HG03354 (cell line): Measurements from ENCODE around the gene RDX.
A peak's percentile ranks its signal among the peaks of the same experiment; 100 is the strongest.

Experiments used
- ATAC-seq: cut with Tn5 transposase; IDR thresholded peaks from one replicate; pipeline ENCODE4 v1.9.1; 2021; ENCODE audit warnings: mild to moderate bottlenecking; ENCODE audit not compliant: unreplicated experiment, poor library complexity, severe bottlenecking

Gene RDX

DNA sequence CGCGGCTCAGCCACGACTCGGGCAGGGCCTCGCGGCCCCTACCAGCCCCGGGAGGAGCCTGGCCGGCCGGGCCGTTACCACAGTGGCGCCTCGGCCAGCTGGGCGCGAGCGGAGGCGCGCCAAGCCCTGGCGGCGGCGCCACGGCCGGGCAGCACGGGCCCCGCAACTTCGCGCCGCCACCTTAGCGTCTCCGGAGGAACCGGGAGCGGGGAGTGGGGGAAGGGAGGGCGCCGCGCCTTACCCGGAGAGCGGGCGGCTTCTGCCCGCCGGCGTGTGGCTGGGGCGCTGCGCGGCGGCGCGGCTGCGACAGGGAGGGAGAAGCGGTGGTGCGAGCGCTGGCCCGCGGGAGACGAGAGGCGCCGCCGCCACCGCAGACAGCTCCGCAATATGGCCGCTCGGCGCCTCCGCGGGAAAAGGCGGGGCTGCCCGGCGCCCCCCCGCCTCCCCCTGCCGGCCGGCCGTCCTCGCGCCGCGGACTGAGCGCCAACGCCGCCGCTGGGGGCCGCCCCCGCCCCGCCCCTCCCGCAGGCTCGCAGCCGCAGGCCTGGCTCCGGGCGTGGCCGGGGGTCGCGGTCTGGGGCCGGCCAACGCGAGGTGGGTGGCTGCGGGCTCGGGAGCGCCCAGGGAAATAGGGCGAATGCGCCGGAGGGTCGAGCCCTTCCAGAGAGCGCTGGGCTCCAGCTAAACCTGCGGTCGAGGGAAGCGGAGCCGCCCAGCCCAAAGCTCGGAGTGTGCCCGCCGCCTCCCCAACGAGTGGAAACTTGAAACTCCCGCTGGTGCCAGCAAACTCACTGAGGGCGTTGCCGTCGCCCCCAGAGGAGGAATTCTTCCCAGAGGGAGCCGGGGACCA, at the start of gene RDX:
TSS of gene RDX (minus strand) at position 389 of the 850 bp plus-strand sequence. CDS start 16,922 bp downstream, outside the sequence.
- peak; percentile 81 for ATAC-seq

GRCh38 chr11:110345743-110346142, 49.3 kb upstream of the RDX start:
- ATAC-seq, result peak; percentile 44

- no peak for ATAC-seq
Measured at GRCh38 chr11:110340436-110340835, 44.0 kb upstream of the RDX start.

GRCh38 chr11:110339456-110340250, 43.2 kb upstream of the RDX start:
- no peak for ATAC-seq

DNA sequence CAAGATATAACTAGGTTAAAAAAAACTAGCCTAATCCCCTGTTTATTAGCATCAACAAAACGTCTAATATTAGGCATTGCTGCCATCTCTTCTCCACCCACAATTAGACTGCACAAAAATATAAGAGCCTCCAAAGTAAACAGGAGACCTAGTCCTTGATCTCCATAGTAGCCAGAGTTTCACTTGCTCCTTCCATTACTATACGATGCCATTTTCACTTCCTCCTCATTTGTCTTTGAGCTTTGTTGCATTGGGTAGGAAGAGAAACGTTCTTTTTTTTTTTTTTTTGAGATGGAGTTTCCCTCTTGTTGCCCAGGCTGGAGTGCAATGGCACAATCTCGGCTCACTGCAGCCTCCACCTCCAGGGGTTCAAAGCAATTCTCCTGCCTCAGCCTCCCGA, 42.3 kb upstream of the RDX start:
- no peak for ATAC-seq

DNA sequence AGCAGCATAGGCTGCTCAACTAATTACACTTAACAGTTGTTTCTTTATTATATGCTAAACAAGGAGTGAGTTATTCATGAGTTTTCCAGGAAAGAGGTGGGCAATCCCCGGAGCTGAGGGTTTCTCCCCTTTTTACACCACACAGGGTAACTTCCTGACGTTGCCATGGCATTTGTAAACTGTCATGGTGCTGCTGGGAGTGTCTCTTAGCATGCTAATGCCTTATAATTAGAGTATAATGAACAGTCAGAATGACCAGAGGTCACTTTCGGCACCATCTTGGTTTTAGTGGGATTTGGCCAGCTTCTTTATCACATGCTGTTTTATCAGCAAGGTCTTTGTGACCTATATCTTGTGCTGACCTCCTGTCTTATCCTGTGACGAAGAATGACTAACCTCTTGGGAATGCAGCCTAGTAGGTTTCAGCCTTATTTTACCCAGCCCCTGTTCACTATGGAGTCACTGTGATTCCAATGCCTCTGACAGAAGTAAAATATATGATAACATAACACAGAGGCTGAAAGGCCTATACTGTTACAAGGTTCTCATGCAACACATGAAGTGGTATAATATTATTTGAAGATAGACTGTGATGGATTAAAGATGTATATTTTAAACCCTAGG, 41.3 kb upstream of the RDX start:
- peak; percentile 42 for ATAC-seq

DNA sequence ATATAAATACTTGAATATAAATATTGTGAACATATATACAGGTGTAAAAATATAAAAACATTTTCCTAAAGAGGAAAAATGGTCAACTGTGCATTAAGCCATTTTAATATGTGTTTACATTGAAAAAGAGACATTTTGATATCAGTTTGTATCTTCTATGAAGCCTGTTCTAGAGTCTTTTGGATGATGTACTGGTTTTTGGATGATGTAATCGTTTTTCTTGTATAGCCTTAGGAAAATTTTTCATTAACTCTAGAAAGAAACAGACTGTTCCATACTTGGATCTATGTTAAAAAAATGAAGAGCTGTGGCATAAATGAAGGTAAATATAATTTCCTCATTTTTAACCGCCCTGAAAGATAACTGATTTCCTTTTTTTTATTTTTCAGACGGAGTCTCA, 39.6 kb upstream of the RDX start:
- ATAC-seq, result no peak

GRCh38 chr11:110335358-110335757, 38.9 kb upstream of the RDX start:
- ATAC-seq, result no peak

- no peak for ATAC-seq
Measured at GRCh38 chr11:110331626-110332025, 35.2 kb upstream of the RDX start.

DNA sequence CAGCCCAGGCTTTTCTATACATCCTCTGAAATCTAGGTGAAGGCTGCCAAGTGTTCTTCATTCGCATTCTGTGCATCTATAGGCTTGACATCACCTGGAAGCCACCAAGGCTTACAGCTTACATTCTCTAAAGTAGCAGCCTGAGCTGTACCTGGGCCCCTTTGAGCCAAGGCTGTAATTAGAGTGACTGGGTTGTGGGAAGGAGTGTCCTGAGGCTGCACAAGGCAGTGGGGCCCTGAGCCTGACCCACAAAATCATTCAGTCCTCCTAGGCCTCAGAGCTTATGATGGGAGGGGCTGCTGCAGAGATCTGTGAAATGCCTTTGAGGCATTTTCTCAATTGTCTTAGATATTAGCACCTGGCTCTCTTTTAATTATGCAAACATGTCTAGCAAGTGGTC, 33.0 kb upstream of the RDX start:
- no peak for ATAC-seq

DNA sequence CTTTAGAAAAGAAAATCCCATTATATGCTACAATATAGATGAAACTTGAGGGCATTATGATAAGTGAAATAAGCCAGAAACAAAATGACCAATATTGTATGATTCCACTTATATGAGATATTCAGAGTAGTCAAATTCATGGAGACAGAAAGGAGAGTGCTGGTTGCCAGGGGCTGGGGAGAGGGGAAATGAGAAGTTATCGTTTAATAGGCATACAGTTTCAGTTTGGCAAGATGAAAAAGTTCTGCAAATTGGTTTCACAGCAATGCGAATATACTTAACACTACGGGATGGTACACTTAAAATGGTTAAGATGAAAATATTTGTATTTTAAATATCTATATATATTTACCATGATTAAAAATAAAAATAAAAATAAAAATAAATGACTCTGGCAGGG, 31.1 kb upstream of the RDX start:
- no peak for ATAC-seq

- ATAC-seq, result no peak
Measured at GRCh38 chr11:110323786-110324185, 27.4 kb upstream of the RDX start.

- ATAC-seq, result no peak
Measured at GRCh38 chr11:110319501-110319900, 23.1 kb upstream of the RDX start.

DNA sequence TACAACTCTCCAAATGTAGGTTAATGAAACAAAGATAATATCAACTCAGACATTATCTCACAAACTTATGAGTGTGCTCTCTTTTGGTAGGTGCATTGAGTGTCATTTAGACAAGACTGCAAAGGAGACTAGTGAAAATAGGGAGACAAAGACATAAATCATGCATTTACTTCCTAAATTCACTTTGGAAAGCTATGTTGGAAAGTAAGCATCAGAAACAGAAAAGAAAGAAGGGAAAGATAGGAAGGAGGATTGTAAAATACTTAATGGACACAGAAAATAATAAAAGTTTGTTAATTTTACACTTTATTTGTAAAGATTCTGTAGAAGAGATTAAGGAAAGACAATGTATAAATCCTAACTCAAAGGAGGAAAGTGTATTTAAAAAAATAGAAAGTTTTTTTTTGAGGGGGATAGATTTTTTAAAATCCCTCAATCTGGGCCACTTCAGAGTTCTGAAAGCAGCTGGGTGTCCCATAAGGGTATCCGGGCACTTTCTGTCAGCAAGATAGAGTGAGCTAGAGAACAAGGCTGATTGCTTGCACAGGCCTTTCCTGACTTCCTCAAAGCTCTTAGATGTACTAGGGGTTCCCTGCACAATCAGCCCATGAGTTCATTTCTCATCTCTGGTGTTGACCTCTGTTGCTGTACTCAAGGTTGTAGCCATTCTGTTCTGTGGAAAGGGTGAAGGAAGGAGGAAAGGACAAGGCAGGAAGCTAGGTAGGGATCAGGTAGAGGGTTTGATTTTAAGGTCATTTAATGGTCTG, 22.4 kb upstream of the RDX start:
- no peak for ATAC-seq

GRCh38 chr11:110317516-110317932, 21.1 kb upstream of the RDX start:
- no peak for ATAC-seq

GRCh38 chr11:110314366-110315095, 18.1 kb upstream of the RDX start:
- no peak for ATAC-seq

DNA sequence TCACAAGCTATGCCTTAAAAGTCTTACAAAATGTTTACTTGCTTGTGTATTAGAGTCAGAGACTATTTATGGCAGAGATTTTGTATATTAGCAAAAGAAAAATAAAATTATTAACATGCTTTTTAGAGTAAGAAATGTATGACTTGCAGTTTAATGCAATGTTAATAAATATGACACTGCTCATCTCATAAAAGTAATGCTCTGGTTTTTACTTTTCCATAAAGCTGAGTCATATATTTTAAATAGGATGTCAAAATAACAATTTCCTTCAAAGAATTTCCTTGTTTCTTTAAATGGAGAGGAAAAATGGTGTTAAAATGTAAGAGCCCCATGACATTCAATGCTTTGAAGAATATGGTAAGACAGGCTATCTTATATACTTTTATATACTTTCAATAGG, 16.3 kb upstream of the RDX start:
- no peak for ATAC-seq

DNA sequence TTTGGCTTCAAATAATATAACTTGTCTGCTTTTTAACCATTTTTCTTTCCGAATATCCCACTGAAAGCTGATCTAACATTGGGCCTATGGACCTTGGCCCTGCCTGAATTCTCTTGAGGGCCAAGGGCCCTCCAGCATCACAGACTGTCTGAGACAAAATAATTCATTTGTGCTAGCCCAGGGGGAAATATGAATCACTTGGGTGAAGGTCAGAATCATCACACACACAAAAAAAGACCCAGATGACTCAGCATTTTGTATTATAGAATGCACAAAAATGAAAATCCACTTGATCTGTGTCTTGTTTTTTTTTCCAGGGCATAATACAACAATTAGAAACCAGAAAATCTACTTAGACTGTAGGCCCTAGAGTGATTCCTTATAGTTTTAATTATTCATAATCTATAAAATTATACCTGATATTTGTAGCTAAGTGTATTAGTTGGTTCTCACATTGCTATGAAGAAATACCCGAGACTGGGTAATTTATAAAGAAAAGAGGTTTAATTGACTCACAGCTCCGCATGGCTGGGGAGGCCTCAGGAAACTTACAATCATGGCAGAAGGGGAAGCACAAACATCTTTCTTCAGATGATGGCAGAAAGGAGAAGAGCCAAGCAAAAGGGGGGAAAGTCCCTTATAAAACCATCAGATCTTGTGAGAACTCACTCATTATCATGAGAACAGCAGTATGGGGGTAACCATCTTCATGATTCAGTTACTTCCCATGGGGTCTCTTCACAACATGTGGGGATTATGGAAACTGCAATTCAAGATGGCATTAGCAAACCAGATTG, 15.6 kb upstream of the RDX start:
- peak; percentile 61 for ATAC-seq
